ENCODE measurements around the gene DNAJC7. TPM values are rescaled to one million over a fixed set of nuclear protein-coding genes. Genes with fewer than 3 reads are reported as not detected.

Gene DNAJC7
- total RNA-seq, 4 donors from 2014 or later: 48.8 to 85.5 (median 63.7) TPM

GRCh38 chr17:42005166-42005565 lies 12.1 kb downstream of the DNAJC7 start:
- no peak overlapping the region for H3K4me3 ChIP-seq (ENCODE audit: low read depth, poor library complexity, severe bottlenecking)
- intact Hi-C loops (cut with DNase I; ENCODE audit: low total_unique reads): no loop called here
- no peak for TF ChIP-seq CTCF (IDR thresholded peaks at IDR 0.05)
- TF ChIP-seq POLR2A (IDR thresholded peaks at IDR 0.05): no peak
- DNase-seq (ENCODE audit: low spot score in 2 of 2): no peak
- WGBS, 2 donors: 45 to 50% methylated on average over 1 of the region's 1 CpG

GRCh38 chr17:42002792-42003301 lies 14.4 kb downstream of the DNAJC7 start:
- no peak for DNase-seq (ENCODE audit: low spot score in 2 of 2)
- 77 to 88% methylated on average over 3 of the region's 3 CpGs for WGBS, 2 donors
- TF ChIP-seq CTCF (IDR thresholded peaks at IDR 0.05): no peak
- no peak for TF ChIP-seq POLR2A (IDR thresholded peaks at IDR 0.05)
- no peak overlapping the region for H3K4me3 ChIP-seq (ENCODE audit: low read depth, poor library complexity, severe bottlenecking)
- intact Hi-C loops (cut with DNase I; ENCODE audit: low total_unique reads): no loop called here

- DNase-seq (ENCODE audit: low spot score in 2 of 2): no peak
- intact Hi-C loops (cut with DNase I; ENCODE audit: low total_unique reads): no loop called here
- no peak overlapping the region for H3K4me3 ChIP-seq (ENCODE audit: low read depth, poor library complexity, severe bottlenecking)
- TF ChIP-seq CTCF (IDR thresholded peaks at IDR 0.05) (no peak), POLR2A (IDR thresholded peaks at IDR 0.05) (no peak)
- WGBS, 2 donors: 90 to 91% methylated on average over 7 of the region's 7 CpGs
Measured at GRCh38 chr17:42002175-42002791, 15.0 kb downstream of the DNAJC7 start.

- TF ChIP-seq POLR2A (IDR thresholded peaks at IDR 0.05) (no peak), CTCF (IDR thresholded peaks at IDR 0.05) (no peak)
- H3K4me3 ChIP-seq (ENCODE audit: low read depth, poor library complexity, severe bottlenecking): no peak overlapping the region
- intact Hi-C loops (cut with DNase I; ENCODE audit: low total_unique reads): no loop called here
- WGBS, 2 donors: 93 to 96% methylated on average over 2 of the region's 2 CpGs
- DNase-seq (ENCODE audit: low spot score in 2 of 2): no peak
Measured at GRCh38 chr17:42001729-42002128, 15.5 kb downstream of the DNAJC7 start.

- no peak overlapping the region for H3K4me3 ChIP-seq (ENCODE audit: low read depth, poor library complexity, severe bottlenecking)
- intact Hi-C loops (cut with DNase I; ENCODE audit: low total_unique reads): no loop called here
- WGBS, 2 donors: 84 to 85% methylated on average over 3 of the region's 3 CpGs
- TF ChIP-seq POLR2A (IDR thresholded peaks at IDR 0.05) (no peak), CTCF (IDR thresholded peaks at IDR 0.05) (no peak)
- DNase-seq (ENCODE audit: low spot score in 2 of 2): no peak
Measured at GRCh38 chr17:42000413-42001133, 16.7 kb downstream of the DNAJC7 start.

Measured in lower leg skin (tissue), 4 donors.